Stomach (tissue), 4 donors: ENCODE results near the gene QRFP.

Experiments
- POLR2A ChIP-seq, 4 donors: fragments of 450-650 bp; IDR thresholded peaks; one replicate each; pipeline ENCODE4 v1.6.1; 2016; ENCODE audit warnings: antibody characterized with exemption in 4 of 4, control low read depth in 2 of 4, mild to moderate bottlenecking in 1 of 4, moderate library complexity in 1 of 4
- POLR2AphosphoS5 ChIP-seq, 3 donors: sonication (generic); formaldehyde crosslinking; IDR thresholded peaks; one replicate each; pipeline ENCODE4 v1.6.1; 2016; ENCODE audit warnings: antibody characterized with exemption in 3 of 3
- TF ChIP-seq, protein P1 (sequence below), 7 experiments: fragments of 450-650 bp in 4 of 7; fragments of 200-600 bp in 3 of 7; sonication (generic) in 3 of 7; IDR thresholded peaks; one replicate each; pipeline ENCODE4 v1.5.1; 2016 to 2019; ENCODE audit warnings: antibody characterized with exemption in 7 of 7, control low read depth in 2 of 7, mild to moderate bottlenecking in 1 of 7

DNA sequence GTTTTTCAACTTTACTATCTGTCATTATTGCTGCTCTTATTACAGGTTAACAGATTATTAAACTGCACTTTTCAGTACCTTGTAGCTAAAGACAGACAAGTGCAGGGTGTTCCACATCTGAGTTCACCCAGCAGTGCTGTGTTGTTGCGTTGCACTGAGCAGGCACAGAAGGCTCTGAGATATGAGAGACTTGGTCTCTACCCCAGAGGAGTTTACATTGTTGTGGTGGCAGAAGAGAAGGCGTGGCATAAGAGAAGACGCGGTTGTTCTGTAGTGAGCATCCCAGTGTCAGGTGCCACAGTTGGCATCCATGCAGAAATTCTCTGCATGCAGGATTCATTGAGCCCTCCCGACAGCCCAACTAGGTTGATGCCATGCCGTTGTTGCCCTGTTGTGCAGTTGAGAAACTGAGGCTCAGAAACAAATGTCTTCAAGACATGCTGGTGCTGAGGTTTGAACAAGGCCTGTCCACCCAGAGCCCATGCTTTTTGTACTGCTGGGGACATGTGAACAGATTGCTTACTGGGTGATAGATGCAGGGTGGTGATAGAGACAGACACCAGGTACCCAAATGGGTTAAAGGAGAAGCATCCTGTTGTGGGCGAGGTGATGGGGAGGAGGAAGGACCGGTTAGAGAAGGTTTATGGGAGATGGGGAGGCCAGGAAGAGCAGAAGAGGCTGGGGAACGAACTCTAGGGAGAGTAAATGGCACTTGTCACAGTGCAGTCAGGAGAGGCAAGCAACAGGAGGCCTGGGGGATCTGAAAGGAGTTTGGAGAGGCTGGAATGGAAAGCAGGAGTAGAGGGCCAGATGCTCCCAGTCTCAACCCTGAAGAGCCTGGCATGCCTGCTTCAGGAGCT, 53.3 kb downstream of the QRFP start:
- TF ChIP-seq POLR2AphosphoS5 (IDR thresholded peaks at IDR 0.05) (no peak), POLR2A (IDR thresholded peaks at IDR 0.05) (no peak)
- TF ChIP-seq, protein P1, sequence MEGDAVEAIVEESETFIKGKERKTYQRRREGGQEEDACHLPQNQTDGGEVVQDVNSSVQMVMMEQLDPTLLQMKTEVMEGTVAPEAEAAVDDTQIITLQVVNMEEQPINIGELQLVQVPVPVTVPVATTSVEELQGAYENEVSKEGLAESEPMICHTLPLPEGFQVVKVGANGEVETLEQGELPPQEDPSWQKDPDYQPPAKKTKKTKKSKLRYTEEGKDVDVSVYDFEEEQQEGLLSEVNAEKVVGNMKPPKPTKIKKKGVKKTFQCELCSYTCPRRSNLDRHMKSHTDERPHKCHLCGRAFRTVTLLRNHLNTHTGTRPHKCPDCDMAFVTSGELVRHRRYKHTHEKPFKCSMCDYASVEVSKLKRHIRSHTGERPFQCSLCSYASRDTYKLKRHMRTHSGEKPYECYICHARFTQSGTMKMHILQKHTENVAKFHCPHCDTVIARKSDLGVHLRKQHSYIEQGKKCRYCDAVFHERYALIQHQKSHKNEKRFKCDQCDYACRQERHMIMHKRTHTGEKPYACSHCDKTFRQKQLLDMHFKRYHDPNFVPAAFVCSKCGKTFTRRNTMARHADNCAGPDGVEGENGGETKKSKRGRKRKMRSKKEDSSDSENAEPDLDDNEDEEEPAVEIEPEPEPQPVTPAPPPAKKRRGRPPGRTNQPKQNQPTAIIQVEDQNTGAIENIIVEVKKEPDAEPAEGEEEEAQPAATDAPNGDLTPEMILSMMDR (IDR thresholded peaks at IDR 0.05) = no peak
